ENCODE results near the gene GLOD4.

- TF ChIP-seq CTCF (IDR thresholded peaks at IDR 0.05; ENCODE audit: poor library complexity, severe bottlenecking) (no peak), EP300 (conservative IDR thresholded peaks at IDR 0.05; ENCODE audit: poor library complexity, severe bottlenecking) (no peak), TAF1 (IDR thresholded peaks at IDR 0.05; ENCODE audit: low read depth) (no peak), POLR2AphosphoS5 (IDR thresholded peaks at IDR 0.05) (no peak)
Measured at GRCh38 chr17:759964-760363, 22.1 kb downstream of the GLOD4 start.
